ENCODE data around the gene PCNX3. TPM values are rescaled to one million over a fixed set of nuclear protein-coding genes. Genes with fewer than 3 reads are reported as not detected.

PCNX3 gene
- total and polyA plus RNA-seq, 2 of the 13 experiments (the other 11 are each of a cell fraction or from before 2014, with no cell fraction given), result 16.2 to 23.0 TPM

- TF ChIP-seq CEBPB (IDR thresholded peaks at IDR 0.05; ENCODE audit: borderline replicate concordance, low read depth, low read length) (no peak), ZNF788 (CRISPR knock-in tag; IDR thresholded peaks at IDR 0.05; ENCODE audit: borderline replicate concordance) (0 out of 2 replicates have a peak, but pooled peaks have one; percentile 4), HNF4A (CRISPR knock-in tag; IDR thresholded peaks at IDR 0.05) (peak; percentile 75), NR2F6 (IDR thresholded peaks at IDR 0.05) (peak; percentile 81), NR2F6 (CRISPR knock-in tag; IDR thresholded peaks at IDR 0.05) (peak; percentile 75), ESRRA (CRISPR knock-in tag; IDR thresholded peaks at IDR 0.05; ENCODE audit: low read depth) (peak; percentile 87; the same call in 1 of the 2 replicates), MTA1 (CRISPR knock-in tag; IDR thresholded peaks at IDR 0.05; ENCODE audit: borderline replicate concordance) (0 out of 2 replicates have a peak, but pooled peaks have one; percentile 31), NR2C2 (CRISPR knock-in tag; IDR thresholded peaks at IDR 0.05; ENCODE audit: borderline replicate concordance) (peak; percentile 82)
Measured at GRCh38 chr11:65637032-65637557, 21.5 kb downstream of the PCNX3 start (continued).

DNA sequence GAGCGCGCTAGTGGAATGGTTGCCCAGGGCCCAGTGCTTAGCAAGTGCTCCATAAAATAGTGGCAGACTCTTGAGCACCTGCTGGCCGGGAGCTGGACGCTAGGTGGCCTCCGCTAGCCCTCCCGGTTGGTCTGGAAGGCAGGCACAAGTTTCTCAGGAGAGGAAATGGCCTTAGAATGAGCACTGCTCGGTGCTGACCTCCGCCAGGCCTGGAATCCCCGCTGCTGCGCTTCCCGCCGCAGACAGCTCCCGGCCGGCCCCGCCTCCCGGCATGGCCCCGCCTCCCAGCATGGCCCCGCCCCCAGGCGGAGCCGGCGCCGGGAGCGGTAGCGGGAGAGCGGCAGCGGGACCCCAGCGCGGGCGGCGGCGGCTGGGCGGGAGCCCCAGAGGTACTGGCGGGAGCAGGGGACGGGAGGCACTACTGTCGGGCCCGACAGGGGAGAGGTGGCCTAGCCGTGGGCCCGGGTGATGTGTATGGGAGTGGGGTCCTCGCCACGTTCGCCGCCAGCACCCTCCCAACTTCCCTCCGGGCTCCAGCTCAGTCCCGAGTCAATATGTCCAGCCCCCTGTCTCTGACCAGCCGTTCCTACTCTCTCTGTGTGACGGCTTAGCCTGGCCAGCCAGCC is 22.3 kb downstream of the PCNX3 start, which contains the start of gene SIPA1:
Gene SIPA1 (plus strand): TSS at position 308 of the 626 bp plus-strand sequence. CDS start 2,821 bp downstream, outside the sequence.
- ChIA-PET POLR2A (interaction anchor here (0.6 to 4.6 kb wide), 16 partner anchors 8 to 290 kb away, joined by 3 to 78 read pairs (median 4); partner anchors contain the start of genes MAP3K11, PCNX3 and RELA), CTCF (ENCODE audit: low intra/inter-chr PET ratio, low total read pairs) (interaction anchor here (1.2 kb wide), 1 partner anchor 180 kb away, joined by 4 read pairs; no protein-coding TSS in a partner anchor)
- no peak within 1 kb of the TSS for H2AFZ ChIP-seq (ENCODE audit: low read length)
- H3K36me3 ChIP-seq (replicated peaks in 1 of 2; ENCODE audit: control insufficient read depth in 1 of 2, insufficient read depth in 2 of 2, low read length in 2 of 2), result peaks cover 17 to 37% of the 10 kb centered on the region in 2 experiments; a peak in 4 of 5 replicates
- no peaks in the 10 kb centered on the region for H3K9me3 ChIP-seq (ENCODE audit: low read length)
- 33% methylated on average over 3 of the region's 46 CpGs for WGBS (ENCODE audit: low lambda C conversion rate)
- ATAC-seq (peak; percentile 83), DNase-seq (ENCODE audit: low spot score) (peak; percentile 88), FAIRE-seq (peak; percentile 57)
- H3K4me3 ChIP-seq (replicated peaks in 1 of 3; ENCODE audit: insufficient read depth in 1 of 3, low read depth in 2 of 3, low read length in 3 of 3), result peak within 1 kb of the TSS; percentile 52 to 88 (median 73); a peak in 5 of 6 replicates
- H3K27ac ChIP-seq (ENCODE audit: extremely low read length, insufficient read depth, low read length), result peak within 1 kb of the TSS; percentile 61
- H3K27me3 ChIP-seq (ENCODE audit: control insufficient read depth in 1 of 2, insufficient read depth in 2 of 2, low read length in 2 of 2), result no peaks in the 10 kb centered on the region
- H3K4me2 ChIP-seq (ENCODE audit: low read depth, low read length), result peak within 1 kb of the TSS; percentile 93
- in situ Hi-C loops (cut with HindIII; ENCODE audit: extremely low pct_ligation_motif_present, low pct_unique_long_range_greater_than_20kb), result no loop called here
- no peaks in the 10 kb centered on the region for H3K79me2 ChIP-seq (ENCODE audit: insufficient read depth, low read length)
- intact Hi-C loops (cut with micrococcal nuclease; ENCODE audit: unreplicated experiment), result no loop called here
- no TSS peak for BruUV-seq (replicated peaks)
- no peaks in the 10 kb centered on the region for H4K20me1 ChIP-seq (ENCODE audit: insufficient read depth, low read length)
- peaks cover 33% of the 10 kb centered on the region for H3K4me1 ChIP-seq (ENCODE audit: insufficient read depth, low read length)
- H3K9ac ChIP-seq (ENCODE audit: insufficient read depth, low read depth, low read length), result peak within 1 kb of the TSS; percentile 73
- TF ChIP-seq MATR3 (CRISPR knock-in tag; IDR thresholded peaks at IDR 0.05) (no peak), ZBTB21 (CRISPR knock-in tag; IDR thresholded peaks at IDR 0.05) (no peak), HIVEP1 (CRISPR knock-in tag; IDR thresholded peaks at IDR 0.05) (0 out of 2 replicates have a peak, but pooled peaks have one; percentile 7), ZNF510 (CRISPR knock-in tag; IDR thresholded peaks at IDR 0.05; ENCODE audit: low read depth) (no peak), CSRNP1 (CRISPR knock-in tag; IDR thresholded peaks at IDR 0.05) (peak; percentile 78; the same call in 1 of the 2 replicates), PHF20 (CRISPR knock-in tag; IDR thresholded peaks at IDR 0.05) (peak; percentile 39; the same call in 1 of the 2 replicates), PHF21A (CRISPR knock-in tag; IDR thresholded peaks at IDR 0.05) (peak; percentile 47), ARNT2 (CRISPR knock-in tag; IDR thresholded peaks at IDR 0.05; ENCODE audit: low read depth) (peak; percentile 74; the same call in 1 of the 2 replicates), ZBTB42 (CRISPR knock-in tag; IDR thresholded peaks at IDR 0.05) (no peak), SIN3A (IDR thresholded peaks at IDR 0.05; ENCODE audit: borderline replicate concordance, low read depth, low read length) (peak; percentile 71; the same call in 1 of the 2 replicates)
- TF ChIP-seq, protein P1, sequence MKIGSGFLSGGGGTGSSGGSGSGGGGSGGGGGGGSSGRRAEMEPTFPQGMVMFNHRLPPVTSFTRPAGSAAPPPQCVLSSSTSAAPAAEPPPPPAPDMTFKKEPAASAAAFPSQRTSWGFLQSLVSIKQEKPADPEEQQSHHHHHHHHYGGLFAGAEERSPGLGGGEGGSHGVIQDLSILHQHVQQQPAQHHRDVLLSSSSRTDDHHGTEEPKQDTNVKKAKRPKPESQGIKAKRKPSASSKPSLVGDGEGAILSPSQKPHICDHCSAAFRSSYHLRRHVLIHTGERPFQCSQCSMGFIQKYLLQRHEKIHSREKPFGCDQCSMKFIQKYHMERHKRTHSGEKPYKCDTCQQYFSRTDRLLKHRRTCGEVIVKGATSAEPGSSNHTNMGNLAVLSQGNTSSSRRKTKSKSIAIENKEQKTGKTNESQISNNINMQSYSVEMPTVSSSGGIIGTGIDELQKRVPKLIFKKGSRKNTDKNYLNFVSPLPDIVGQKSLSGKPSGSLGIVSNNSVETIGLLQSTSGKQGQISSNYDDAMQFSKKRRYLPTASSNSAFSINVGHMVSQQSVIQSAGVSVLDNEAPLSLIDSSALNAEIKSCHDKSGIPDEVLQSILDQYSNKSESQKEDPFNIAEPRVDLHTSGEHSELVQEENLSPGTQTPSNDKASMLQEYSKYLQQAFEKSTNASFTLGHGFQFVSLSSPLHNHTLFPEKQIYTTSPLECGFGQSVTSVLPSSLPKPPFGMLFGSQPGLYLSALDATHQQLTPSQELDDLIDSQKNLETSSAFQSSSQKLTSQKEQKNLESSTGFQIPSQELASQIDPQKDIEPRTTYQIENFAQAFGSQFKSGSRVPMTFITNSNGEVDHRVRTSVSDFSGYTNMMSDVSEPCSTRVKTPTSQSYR (CRISPR knock-in tag; IDR thresholded peaks at IDR 0.05; ENCODE audit: borderline replicate concordance), result no peak
